WTC11 (cell line): ENCODE measurements around the gene AOC1.

Experiments
- MLX ChIP-seq: sonication (generic); formaldehyde crosslinking; IDR thresholded peaks from 2 replicates; pipeline ENCODE4 v1.8.1; 2023; ENCODE audit warnings: mild to moderate bottlenecking, missing genetic modification reagents, moderate library complexity
- TEAD4 ChIP-seq: sonication (generic); formaldehyde crosslinking; IDR thresholded peaks from 2 replicates; pipeline ENCODE4 v1.8.0; 2022; ENCODE audit warnings: mild to moderate bottlenecking, missing genetic modification reagents
- TF ChIP-seq, protein P1 (sequence below): sonication (generic); formaldehyde crosslinking; IDR thresholded peaks from 2 replicates; pipeline ENCODE4 v1.8.0; 2022; ENCODE audit warnings: mild to moderate bottlenecking, missing genetic modification reagents
- TF ChIP-seq, protein P2 (sequence below): fragments of 200-600 bp; IDR thresholded peaks from 2 replicates; pipeline ENCODE4 v1.8.0; 2022; ENCODE audit warnings: antibody characterized with exemption

GRCh38 chr7:150842018-150842417 is 10.3 kb upstream of the AOC1 start:
- TF ChIP-seq TEAD4 (CRISPR knock-in tag), result no peak
- TF ChIP-seq, protein P1, sequence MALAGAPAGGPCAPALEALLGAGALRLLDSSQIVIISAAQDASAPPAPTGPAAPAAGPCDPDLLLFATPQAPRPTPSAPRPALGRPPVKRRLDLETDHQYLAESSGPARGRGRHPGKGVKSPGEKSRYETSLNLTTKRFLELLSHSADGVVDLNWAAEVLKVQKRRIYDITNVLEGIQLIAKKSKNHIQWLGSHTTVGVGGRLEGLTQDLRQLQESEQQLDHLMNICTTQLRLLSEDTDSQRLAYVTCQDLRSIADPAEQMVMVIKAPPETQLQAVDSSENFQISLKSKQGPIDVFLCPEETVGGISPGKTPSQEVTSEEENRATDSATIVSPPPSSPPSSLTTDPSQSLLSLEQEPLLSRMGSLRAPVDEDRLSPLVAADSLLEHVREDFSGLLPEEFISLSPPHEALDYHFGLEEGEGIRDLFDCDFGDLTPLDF (CRISPR knock-in tag), result no peak
- TF ChIP-seq, protein P2, sequence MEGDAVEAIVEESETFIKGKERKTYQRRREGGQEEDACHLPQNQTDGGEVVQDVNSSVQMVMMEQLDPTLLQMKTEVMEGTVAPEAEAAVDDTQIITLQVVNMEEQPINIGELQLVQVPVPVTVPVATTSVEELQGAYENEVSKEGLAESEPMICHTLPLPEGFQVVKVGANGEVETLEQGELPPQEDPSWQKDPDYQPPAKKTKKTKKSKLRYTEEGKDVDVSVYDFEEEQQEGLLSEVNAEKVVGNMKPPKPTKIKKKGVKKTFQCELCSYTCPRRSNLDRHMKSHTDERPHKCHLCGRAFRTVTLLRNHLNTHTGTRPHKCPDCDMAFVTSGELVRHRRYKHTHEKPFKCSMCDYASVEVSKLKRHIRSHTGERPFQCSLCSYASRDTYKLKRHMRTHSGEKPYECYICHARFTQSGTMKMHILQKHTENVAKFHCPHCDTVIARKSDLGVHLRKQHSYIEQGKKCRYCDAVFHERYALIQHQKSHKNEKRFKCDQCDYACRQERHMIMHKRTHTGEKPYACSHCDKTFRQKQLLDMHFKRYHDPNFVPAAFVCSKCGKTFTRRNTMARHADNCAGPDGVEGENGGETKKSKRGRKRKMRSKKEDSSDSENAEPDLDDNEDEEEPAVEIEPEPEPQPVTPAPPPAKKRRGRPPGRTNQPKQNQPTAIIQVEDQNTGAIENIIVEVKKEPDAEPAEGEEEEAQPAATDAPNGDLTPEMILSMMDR, result no peak
- TF ChIP-seq MLX (CRISPR knock-in tag), result no peak
